SK-N-SH treated with all-trans-retinoic acid at 6 μM for 48 hours (cell line): ENCODE data around the gene AKAP6.

Experiments
- ATAC-seq: fragments of 200-7000 bp; cut with Tn5 transposase; 3 replicates; pipeline ENCODE4 v1.9.1; 2020; ENCODE audit warnings: mild to moderate bottlenecking, moderate library complexity
- ARNTL ChIP-seq: fragments of 450-650 bp; formaldehyde crosslinking; IDR thresholded peaks from 2 replicates; pipeline ENCODE4 v1.5.0; 2020; ENCODE audit warnings: low read depth, mild to moderate bottlenecking, moderate library complexity, borderline replicate concordance
- BACH2 ChIP-seq: fragments of 250-450 bp; sonication (Bioruptor Pico); IDR thresholded peaks from 2 replicates; pipeline ENCODE4 v1.9.0; 2021; ENCODE audit warnings: mild to moderate bottlenecking, borderline replicate concordance
- CREB5 ChIP-seq: fragments of 250-450 bp; sonication (Bioruptor Pico); IDR thresholded peaks from 2 replicates; pipeline ENCODE4 v1.5.1; 2020; ENCODE audit warnings: low read depth, mild to moderate bottlenecking, moderate library complexity
- CSDC2 ChIP-seq: fragments of 250-450 bp; sonication (Bioruptor Pico); IDR thresholded peaks from 2 replicates; pipeline ENCODE4 v1.5.0; 2020; ENCODE audit warnings: mild to moderate bottlenecking, moderate library complexity
- GLIS3 ChIP-seq: fragments of 250-450 bp; sonication (Bioruptor Pico); IDR thresholded peaks from 2 replicates; pipeline ENCODE4 v1.5.0; 2020; ENCODE audit warnings: mild to moderate bottlenecking, moderate library complexity
- ISL1 ChIP-seq: fragments of 250-450 bp; sonication (Bioruptor Pico); IDR thresholded peaks from 2 replicates; pipeline ENCODE4 v2.1.2; 2022; ENCODE audit warnings: mild to moderate bottlenecking, moderate library complexity
- OSR1 ChIP-seq: fragments of 250-450 bp; sonication (Bioruptor Pico); IDR thresholded peaks from 2 replicates; pipeline ENCODE4 v1.8.0; 2022; ENCODE audit warnings: moderate library complexity, mild to moderate bottlenecking, inconsistent platforms
- PATZ1 ChIP-seq: fragments of 250-450 bp; sonication (Bioruptor Pico); IDR thresholded peaks from 2 replicates; pipeline ENCODE4 v1.8.0; 2020; ENCODE audit warnings: mild to moderate bottlenecking, moderate library complexity, borderline replicate concordance
- PPARA ChIP-seq: fragments of 250-450 bp; sonication (Bioruptor Pico); IDR thresholded peaks from 2 replicates; pipeline ENCODE4 v1.5.0; 2020; ENCODE audit warnings: mild to moderate bottlenecking, borderline replicate concordance
- RARB ChIP-seq: fragments of 250-450 bp; sonication (Bioruptor Pico); IDR thresholded peaks from 2 replicates; pipeline ENCODE4 v1.8.0; 2021; ENCODE audit warnings: mild to moderate bottlenecking, moderate library complexity
- SNAI2 ChIP-seq: fragments of 250-450 bp; sonication (Bioruptor Pico); IDR thresholded peaks from 2 replicates; pipeline ENCODE4 v1.5.0; 2020; ENCODE audit warnings: mild to moderate bottlenecking, moderate library complexity
- TCF4 ChIP-seq: fragments of 250-450 bp; sonication (Bioruptor Pico); IDR thresholded peaks from 2 replicates; pipeline ENCODE4 v1.8.0; 2021; ENCODE audit warnings: mild to moderate bottlenecking, moderate library complexity, borderline replicate concordance
- TOX ChIP-seq: fragments of 250-450 bp; sonication (Bioruptor Pico); IDR thresholded peaks from 2 replicates; pipeline ENCODE4 v1.8.0; 2021; ENCODE audit warnings: mild to moderate bottlenecking, moderate library complexity, borderline replicate concordance
- TSHZ2 ChIP-seq: fragments of 250-450 bp; sonication (Bioruptor Pico); IDR thresholded peaks from 2 replicates; pipeline ENCODE4 v1.5.0; 2020; ENCODE audit warnings: mild to moderate bottlenecking, moderate library complexity
- ZC3H10 ChIP-seq: fragments of 250-450 bp; sonication (Bioruptor Pico); IDR thresholded peaks from 2 replicates; pipeline ENCODE4 v1.5.1; 2021; ENCODE audit warnings: mild to moderate bottlenecking, moderate library complexity
- ZFP30 ChIP-seq: fragments of 450-650 bp; formaldehyde crosslinking; IDR thresholded peaks from 2 replicates; pipeline ENCODE4 v1.5.0; 2022; ENCODE audit warnings: mild to moderate bottlenecking, moderate library complexity
- ZNF565 ChIP-seq: fragments of 450-650 bp; formaldehyde crosslinking; conservative IDR thresholded peaks from 2 replicates; pipeline ENCODE4 v1.5.0; 2020; ENCODE audit warnings: low read depth, mild to moderate bottlenecking, moderate library complexity
- ZNF70 ChIP-seq: fragments of 450-650 bp; formaldehyde crosslinking; IDR thresholded peaks from 2 replicates; pipeline ENCODE4 v1.5.0; 2020; ENCODE audit warnings: mild to moderate bottlenecking, moderate library complexity
- TF ChIP-seq, protein P1 (sequence below): fragments of 250-450 bp; sonication (Bioruptor Pico); IDR thresholded peaks from 2 replicates; pipeline ENCODE4 v1.5.1; 2021; ENCODE audit warnings: mild to moderate bottlenecking, moderate library complexity
- TF ChIP-seq, protein P2 (sequence below): fragments of 250-450 bp; sonication (Bioruptor Pico); IDR thresholded peaks from 2 replicates; pipeline ENCODE4 v1.8.0; 2021; ENCODE audit warnings: low read depth, mild to moderate bottlenecking, moderate library complexity, borderline replicate concordance

The AKAP6 gene

DNA sequence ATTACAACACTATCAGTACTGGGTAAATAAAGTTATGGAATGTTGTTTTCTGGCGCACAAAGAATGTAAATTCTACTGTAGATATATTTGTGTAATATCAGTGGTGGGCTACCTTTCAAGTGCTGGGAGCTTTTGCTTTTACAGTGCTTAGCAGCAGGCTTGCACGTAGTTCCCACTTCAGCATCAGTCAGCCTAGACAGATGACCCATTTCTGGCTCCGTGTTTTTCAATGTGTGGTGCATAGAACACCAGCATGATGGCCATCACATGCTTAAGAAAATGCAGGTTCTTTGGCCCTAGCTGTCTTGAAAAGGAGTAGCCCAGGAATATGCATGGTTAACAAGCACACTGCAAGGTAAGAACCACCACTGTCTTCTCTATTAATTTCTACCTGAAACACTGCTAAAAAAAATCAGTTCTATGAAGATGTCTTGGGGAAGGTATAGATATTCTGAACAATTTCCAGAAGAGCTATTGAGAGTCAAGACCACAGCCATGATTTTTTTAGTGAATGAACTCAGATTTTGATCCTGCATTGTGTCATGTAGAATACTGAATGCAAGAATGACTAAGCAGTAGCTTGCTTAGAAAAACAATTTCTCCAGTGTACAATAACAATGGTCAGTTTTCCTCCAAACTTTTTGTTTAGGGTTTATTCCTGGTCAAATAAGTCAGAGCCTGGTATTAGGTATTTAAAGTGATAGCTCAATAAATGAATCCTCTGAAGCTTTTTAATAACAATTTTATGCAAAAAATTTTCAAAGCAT lies 195.7 kb downstream of the AKAP6 start:
- TF ChIP-seq ZFP30 (CRISPR knock-in tag) = no peak
- TF ChIP-seq ARNTL (CRISPR knock-in tag) = no peak
- no peak for TF ChIP-seq ISL1 (CRISPR knock-in tag)
- TF ChIP-seq, protein P1, sequence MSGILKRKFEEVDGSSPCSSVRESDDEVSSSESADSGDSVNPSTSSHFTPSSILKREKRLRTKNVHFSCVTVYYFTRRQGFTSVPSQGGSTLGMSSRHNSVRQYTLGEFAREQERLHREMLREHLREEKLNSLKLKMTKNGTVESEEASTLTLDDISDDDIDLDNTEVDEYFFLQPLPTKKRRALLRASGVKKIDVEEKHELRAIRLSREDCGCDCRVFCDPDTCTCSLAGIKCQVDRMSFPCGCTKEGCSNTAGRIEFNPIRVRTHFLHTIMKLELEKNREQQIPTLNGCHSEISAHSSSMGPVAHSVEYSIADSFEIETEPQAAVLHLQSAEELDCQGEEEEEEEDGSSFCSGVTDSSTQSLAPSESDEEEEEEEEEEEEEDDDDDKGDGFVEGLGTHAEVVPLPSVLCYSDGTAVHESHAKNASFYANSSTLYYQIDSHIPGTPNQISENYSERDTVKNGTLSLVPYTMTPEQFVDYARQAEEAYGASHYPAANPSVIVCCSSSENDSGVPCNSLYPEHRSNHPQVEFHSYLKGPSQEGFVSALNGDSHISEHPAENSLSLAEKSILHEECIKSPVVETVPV (CRISPR knock-in tag) = no peak
- no peak for TF ChIP-seq ZNF565 (CRISPR knock-in tag)
- TF ChIP-seq OSR1 (CRISPR knock-in tag) = no peak
- no peak for TF ChIP-seq CREB5
- TF ChIP-seq ZNF70 (CRISPR knock-in tag) = no peak
- TF ChIP-seq ZC3H10 (CRISPR knock-in tag) = no peak
- TF ChIP-seq SNAI2 (CRISPR knock-in tag) = no peak
- no peak for TF ChIP-seq TCF4 (CRISPR knock-in tag)
- TF ChIP-seq RARB = no peak
- TF ChIP-seq PATZ1 (CRISPR knock-in tag) = no peak
- ATAC-seq = no peak

- TF ChIP-seq CREB5 (no peak), GLIS3 (CRISPR knock-in tag) (no peak), TOX (CRISPR knock-in tag) (no peak), SNAI2 (CRISPR knock-in tag) (no peak), ZNF565 (CRISPR knock-in tag) (no peak), ZNF70 (CRISPR knock-in tag) (no peak), ZFP30 (CRISPR knock-in tag) (no peak)
- TF ChIP-seq, protein P2, sequence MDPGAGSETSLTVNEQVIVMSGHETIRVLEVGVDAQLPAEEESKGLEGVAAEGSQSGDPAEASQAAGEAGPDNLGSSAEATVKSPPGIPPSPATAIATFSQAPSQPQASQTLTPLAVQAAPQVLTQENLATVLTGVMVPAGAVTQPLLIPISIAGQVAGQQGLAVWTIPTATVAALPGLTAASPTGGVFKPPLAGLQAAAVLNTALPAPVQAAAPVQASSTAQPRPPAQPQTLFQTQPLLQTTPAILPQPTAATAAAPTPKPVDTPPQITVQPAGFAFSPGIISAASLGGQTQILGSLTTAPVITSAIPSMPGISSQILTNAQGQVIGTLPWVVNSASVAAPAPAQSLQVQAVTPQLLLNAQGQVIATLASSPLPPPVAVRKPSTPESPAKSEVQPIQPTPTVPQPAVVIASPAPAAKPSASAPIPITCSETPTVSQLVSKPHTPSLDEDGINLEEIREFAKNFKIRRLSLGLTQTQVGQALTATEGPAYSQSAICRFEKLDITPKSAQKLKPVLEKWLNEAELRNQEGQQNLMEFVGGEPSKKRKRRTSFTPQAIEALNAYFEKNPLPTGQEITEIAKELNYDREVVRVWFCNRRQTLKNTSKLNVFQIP (CRISPR knock-in tag) = no peak
- TF ChIP-seq, protein P1 (CRISPR knock-in tag) = no peak
- ATAC-seq = no peak
Observed at GRCh38 chr14:32525591-32525990, 196.5 kb downstream of the AKAP6 start.

DNA sequence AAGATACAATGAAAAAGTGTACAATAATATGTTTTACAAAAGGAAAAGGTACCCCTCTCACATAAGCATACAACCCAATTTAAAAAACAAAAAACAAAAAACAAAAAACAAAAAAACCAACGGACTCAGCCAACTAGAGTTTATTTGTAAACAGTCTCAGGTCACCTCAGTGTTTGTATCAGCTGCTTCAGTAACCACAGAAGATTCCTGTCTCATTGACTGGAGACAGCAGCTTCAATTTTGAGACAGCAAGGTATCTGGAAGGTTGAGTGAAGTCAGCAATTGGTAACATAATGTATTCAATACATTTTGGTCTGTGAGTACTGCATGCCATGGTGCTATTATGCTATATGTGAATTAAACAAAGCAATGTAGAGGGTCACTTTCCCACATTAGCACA lies 201.7 kb downstream of the AKAP6 start:
- no peak for ATAC-seq
- TF ChIP-seq, protein P1 (CRISPR knock-in tag) = no peak
- no peak for TF ChIP-seq ARNTL (CRISPR knock-in tag)
- no peak for TF ChIP-seq TOX (CRISPR knock-in tag)
- no peak for TF ChIP-seq TCF4 (CRISPR knock-in tag)
- no peak for TF ChIP-seq GLIS3 (CRISPR knock-in tag)
- TF ChIP-seq RARB = no peak
- no peak for TF ChIP-seq OSR1 (CRISPR knock-in tag)
- TF ChIP-seq CSDC2 (CRISPR knock-in tag) = no peak
- no peak for TF ChIP-seq TSHZ2 (CRISPR knock-in tag)
- no peak for TF ChIP-seq ISL1 (CRISPR knock-in tag)
- TF ChIP-seq PPARA = no peak
- no peak for TF ChIP-seq BACH2 (CRISPR knock-in tag)
- no peak for TF ChIP-seq CREB5
